Stimulated activated CD4-positive, alpha-beta T cell treated with anti-CD3 and anti-CD28 coated beads, Interleukin-2, amount 100 ng/mL, for 24 hours (primary cell): ENCODE results near the gene LINGO4.
"Not testable (repeated sequence)": the region's sequence is repeated elsewhere in the genome, so short reads cannot be mapped to it uniquely, and the experiment has no call there.

Experiments
- DNase-seq, 2 donors: peaks; one replicate each; pipeline ENCODE4 v3.0.0-alpha.2; 2020

The LINGO4 gene

DNA sequence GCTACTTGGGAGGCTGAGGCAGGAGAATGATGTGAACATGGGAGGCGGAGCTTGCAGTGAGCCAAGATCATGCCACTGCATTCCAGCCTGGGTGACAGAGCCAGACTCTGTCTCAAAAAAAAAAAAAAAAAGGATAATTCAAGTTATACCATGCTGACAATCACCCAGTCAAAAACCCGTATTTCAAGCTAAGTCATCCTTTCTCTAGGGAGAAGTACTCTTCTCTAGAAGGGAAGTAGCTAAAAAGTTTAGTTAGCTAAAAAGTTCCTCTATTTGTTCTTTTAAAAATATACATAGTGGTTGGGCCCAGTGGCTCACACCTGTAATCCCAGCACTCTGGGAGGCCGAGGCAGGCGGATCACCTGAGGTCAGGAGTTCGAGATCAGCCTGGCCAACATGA is 24.5 kb downstream of the LINGO4 start:
- not testable (repeated sequence) for DNase-seq

DNA sequence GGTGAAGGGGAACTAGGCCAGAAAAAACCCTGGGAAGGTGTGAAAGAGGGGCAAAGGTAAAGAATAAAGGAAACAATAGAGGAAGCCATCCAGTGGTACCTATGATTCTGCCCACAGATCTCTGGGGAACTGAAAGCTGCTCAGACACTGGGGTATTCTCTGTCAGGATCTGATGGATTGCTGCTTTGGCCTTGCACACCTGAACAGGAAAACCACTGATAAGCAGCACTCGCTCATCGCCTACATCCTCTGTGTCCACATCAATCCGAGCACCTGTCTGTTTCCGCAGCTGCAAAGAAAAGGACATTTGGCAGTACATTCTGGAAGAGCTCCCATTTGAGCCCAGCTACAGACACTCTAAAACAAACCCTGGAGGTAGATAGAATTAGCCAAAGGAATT is 25.4 kb downstream of the LINGO4 start:
- no peak for DNase-seq

DNA sequence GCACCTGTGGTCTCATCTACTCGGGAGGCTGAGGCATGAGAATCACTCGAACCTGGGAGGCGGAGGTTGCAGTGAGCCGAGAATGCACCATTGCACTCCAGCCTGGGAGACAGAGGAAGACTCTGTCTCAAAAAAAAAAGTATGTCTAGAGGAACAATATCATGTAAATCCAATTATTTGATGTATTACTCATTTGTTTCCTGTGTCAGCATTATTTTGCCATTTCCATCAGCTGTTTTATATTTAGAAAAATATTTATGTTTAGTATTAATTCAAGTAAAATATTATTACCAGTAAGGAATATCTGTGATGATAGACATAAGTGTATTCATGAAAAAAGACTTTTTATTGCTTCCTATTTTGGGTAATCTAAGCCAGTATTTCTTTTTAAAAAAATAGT is 27.9 kb downstream of the LINGO4 start:
- DNase-seq = no peak

DNA sequence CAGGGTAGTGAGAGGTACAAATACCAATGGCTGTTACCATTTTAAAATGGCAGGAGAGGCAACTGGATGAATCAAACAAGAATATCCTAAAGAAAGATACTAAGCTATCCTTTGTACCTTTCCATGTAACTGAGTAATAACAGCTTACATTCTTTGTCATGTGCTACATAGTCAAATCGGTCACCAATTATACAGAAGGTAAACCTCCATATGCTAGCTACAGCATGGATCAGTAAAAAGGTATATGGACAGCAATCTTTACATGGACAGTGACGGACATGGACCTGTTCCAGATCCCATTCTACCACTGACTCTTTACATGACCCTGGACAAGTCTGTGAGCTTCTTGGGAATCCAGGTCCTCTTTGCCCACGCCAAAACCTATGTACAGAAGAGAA is 28.6 kb downstream of the LINGO4 start:
- no peak for DNase-seq

DNA sequence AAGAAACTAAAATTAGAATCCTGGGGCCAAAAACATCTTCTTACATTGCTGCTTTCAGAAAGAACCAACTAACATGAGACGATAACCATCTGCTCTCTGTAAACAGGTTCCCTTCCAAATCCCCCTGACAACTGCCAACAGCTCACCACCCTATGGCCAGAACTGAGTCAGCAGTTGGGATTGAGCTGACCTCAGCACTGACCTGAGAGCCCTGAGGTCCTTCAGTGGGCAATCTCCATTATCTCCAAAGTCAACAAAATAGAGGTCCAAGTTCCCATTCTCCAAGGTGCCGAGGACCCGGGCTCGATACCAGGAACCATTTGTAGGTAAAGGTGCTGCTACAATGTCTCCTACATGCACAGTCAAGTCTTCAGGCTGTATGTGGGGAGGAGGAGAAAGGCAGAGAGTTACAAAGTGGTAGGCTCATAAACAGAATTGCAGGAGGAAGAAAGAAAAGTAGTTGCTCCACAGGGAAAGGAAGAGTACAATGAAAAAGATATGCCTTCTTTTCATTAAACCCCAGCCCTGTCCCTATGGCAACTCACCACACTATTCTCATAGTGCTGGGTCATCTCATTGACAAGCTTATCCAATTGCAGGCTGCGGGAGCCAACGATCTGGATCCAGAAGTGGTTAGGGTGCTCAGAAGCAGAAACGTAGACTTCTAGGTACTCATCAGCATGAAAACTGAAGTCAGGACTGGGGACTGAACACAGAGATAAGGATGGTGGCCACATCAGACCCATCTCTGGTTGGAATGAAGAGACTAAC is 29.1 kb downstream of the LINGO4 start:
- DNase-seq = no peak

DNA sequence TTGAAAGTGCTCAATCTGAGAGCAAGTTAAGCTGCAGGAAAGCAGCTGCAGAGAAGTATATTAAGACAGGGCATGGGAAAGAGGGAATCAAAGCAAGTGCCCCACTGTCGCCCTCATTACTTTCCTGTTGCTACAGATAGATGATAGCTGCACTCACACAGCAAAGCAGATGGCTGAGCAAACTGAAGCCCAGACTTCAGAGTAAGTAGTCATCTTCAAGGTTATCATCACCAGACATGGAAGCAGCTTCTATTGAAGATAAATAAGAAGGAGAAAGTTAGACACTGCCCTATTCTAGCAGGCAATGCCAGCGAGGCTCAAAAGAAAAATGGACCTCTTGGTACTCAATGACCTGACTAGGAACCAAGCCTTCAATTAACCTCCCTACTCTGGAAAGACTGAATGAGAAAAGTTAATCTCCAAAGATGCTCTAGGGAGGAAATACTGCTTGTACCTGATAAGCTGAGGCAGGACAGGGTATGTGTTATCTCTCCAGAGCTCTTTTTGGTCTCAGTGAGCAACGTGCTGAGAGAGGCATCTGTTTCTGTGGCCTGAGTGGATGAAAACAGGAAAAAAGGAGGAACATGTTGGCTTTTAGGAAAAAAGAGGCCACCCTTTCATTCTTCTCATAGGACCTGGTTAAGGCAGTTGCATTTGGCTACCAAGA is 30.8 kb downstream of the LINGO4 start:
- DNase-seq = no peak

DNA sequence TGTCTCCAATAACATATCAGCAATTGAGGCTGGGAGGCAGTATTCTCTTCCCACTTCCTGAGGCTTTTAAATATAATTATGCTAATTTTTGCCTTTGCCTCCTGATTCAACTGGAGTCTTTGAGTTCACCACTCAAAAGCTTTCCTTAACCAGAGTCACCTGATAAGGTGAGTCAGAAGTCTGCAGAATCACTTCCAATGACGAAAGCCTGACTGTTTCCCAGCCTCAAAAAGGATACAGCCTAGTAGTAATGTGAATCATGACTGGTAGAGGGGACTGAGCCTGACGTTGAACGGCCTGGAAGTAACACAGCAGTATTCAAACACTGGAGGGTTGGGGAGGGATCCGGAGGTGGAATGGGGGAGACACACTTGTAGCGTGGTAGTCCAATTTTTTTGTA is 31.5 kb downstream of the LINGO4 start:
- DNase-seq = no peak

DNA sequence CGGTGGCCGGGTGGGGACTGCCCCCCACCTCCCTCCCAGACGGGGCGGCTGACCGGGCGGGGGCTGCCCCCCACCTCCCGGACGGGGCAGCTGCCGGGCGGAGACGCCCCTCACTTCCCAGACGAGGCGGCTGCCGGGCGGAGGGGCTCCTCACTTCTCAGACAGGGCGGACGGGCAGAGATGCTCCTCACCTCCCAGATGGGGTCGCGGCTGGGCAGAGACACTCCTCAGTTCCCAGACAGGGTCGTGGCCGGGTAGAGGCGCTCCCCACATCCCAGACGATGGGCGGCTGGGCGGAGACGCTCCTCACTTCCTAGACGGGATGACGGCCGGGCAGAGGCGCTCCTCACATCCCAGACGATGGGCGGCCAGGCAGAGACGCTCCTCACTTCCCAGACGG is 35.9 kb downstream of the LINGO4 start:
- not testable (repeated sequence) for DNase-seq

DNA sequence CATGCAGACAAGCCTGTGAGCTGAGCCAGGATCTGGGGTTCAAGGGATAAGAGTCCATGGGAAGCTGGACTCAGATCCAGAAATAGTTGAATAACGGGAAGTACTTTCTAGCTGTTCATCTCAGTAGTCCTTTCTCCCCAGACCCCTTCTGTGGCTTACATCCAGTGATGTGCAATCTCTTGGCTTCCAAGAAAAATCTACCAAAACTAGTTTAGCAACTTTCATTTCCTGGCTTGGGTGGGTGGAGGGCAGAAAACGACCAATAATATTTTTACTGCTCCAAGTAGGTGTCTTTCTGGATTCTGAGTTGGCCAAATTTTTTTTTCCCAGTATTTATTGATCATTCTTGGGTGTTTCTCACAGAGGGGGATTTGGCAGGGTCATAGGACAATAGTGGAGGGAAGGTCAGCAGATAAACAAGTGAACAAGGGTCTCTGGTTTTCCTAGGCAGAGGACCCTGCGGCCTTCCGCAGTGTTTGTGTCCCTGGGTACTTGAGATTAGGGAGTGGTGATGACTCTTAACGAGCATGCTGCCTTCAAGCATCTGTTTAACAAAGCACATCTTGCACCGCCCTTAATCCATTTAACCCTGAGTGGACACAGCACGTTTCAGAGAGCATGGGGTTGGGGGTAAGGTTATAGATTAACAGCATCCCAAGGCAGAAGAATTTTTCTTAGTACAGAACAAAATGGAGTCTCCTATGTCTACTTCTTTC is 36.7 kb downstream of the LINGO4 start:
- not testable (repeated sequence) for DNase-seq

DNA sequence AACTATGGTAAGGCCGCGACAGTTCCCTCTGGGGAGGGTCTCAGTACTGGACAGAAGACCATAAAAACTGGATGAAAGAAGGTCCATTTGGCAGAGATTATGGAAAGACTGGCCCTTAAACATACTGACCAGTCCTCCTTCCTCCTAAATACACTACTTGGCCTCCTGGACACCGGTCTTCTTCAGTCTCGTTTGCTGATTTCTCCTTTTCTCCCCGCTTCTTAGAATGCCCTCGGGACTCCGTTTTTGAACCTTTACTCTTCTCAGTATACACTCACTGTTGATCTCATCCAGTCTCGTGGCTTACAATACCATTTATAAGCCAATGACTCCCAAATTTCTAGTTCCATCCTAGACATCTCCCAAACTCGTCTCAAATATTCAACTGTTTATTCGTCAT is 41.2 kb downstream of the LINGO4 start:
- DNase-seq = no peak

DNA sequence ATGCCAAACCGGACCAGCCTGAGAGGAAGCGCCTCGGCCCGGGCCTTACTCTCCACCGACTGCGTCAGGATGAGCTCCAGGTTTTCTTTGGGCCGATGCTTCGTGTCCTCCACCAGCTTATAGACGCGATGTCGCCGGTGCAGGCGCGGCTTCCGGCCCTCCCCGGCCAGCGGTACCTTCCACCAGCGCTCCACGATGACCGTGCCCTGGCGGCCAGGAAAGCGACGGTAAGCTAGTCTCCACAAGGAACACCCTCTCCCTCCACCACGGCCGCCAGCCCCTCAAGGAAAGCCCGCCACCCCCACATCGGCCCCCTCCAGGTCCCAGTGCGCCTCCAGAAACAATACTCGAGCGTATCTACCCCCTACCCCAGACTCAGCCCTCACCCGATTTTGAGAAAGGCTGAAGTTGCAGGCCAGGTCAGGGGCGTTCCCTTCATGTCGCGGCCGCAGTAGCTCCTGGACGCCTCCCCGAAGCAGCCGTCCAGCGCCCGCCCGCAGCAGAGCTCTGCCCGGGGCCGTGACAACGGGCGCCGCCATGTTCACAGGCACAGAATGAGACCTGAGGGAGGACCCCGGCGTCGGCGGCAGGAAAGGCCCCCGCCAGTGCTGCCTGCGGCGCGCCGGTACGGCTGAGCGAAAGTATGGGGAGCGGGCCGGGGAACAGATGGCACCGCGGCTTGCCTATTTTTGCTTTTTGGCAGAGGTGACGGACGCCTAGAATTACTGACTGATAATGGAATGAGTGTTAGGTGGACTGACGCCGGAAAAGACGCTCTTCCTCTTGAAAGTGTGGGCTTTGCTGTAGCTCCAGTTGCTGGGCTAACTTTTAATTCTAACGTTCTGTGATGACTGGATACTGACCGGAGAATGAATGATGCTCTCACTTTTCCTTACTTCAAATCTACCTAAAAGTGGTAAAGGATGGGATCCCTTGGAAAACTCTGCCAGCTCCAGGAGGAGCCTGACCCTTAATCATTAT is 42.0 kb downstream of the LINGO4 start, which contains the start of gene MRPL9:
TSS of gene MRPL9 (minus strand) at position 556 of the 981 bp plus-strand sequence. CDS start at position 539, 17 bp downstream.
- peak; percentile 88 to 90 for DNase-seq

DNA sequence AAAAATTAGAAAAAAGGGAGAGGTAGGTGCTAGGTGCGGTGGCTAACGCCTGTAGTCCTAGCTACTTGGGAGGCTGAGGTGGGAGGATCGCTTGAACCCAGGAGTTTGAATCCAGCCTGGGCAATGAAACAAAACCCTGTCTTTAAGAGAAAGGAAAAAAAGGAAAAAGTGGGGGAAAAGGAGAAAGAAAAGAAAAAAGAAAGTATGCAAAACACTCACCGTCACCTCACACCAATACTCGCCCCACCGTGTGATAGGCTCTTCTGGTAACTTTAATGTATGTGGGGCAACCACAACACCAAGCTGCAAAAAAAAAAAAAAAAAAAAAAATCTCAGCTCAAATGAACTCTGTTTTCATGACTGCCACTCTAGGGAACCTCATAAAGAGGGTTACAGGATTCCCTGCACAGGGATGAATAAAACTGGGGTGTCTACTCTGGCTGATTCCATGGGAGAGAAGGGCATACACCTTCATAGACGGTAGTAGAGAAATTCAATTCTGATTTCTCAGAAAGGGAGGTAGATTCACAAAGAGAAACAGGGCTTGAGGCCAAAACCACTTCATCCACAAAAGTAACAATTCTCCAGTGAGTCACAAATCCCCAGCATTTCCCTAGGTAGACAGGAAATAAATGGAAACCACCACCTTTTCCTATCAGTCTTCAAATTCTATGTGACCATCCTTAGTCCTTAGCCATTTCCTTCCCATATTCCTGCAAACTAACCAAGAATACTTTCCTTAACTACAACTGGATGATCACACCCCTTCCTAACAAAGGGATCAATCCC is 44.4 kb downstream of the LINGO4 start:
- no peak for DNase-seq

DNA sequence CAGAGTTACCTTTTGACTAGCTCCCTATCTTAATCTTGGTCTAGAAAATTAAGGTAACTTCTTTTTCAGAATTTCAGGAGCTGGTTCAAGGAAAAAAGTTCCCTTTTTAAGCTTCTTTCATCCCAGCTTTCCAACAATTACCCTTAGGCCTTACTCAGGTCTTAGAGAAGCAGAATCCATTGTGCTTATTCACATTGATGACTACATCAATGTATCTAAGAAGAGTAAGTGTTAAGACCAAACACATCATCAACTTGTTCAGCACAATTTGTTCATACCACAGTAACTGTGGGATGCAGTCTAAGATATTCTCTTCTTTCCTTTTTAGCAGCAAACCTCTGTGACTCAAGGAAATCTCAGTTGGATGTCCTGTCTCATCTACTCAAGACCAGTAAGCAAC is 46.0 kb downstream of the LINGO4 start:
- no peak for DNase-seq

DNA sequence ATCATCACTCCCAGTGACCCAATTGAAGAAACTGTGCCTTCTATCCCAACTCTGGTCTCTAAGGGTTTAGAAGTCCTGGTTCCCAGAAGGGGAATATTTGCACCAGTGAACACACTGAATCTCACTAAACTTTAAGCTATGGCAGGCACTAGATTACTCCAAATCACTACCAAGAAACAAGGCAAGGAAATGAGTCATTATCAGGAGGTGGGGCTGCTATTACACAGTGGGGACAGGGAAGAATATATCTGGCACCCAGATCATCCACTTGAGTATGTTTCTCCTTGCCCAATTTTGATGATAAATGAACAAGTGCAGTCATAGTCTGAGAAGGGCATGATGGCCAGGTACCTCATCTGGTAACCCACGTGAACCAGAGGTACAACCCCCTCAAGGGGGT is 48.9 kb downstream of the LINGO4 start:
- no peak for DNase-seq
